GM12892 (cell line): ENCODE results near the gene CELF2.

ENCODE experiments used
- POLR2A ChIP-seq: IDR thresholded peaks from 2 replicates; pipeline ENCODE4 v1.6.1; 2011; ENCODE audit warnings: low read depth, low read length, control low read depth
- POLR2AphosphoS5 ChIP-seq: IDR thresholded peaks from 2 replicates; pipeline ENCODE4 v1.6.1; 2011; ENCODE audit warnings: low read depth, low read length, control low read depth
- TAF1 ChIP-seq: IDR thresholded peaks from 2 replicates; pipeline ENCODE4 v1.6.1; 2011; ENCODE audit warnings: low read depth, mild to moderate bottlenecking, control low read depth, low read length, borderline replicate concordance

DNA sequence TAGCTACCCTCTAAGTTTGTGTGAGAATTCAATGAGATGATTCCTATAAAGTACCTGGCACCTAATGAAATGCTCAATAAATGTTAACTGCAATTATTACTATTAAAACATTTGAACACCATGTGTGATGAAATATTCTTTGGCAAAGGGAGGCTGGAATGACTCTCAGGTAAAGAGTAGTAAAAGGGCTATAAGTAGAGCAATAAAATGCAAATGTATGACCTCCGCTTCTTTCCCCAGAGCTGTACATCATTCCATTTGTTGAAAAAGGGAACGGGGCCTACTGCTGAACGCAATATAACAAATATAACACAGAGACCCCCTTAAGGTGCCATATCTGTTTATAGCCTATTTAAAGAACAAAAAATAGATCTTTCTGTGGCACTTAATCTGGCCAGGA lies 27.8 kb downstream of the CELF2 start:
- TF ChIP-seq POLR2A (no peak), TAF1 (no peak), POLR2AphosphoS5 (no peak)
